Activated naive CD4-positive, alpha-beta T cell treated with anti-CD3 and anti-CD28 coated beads for 36 hours (primary cell): ENCODE data around the gene PIMREG. TPM values are rescaled to one million over a fixed set of nuclear protein-coding genes. Genes with fewer than 3 reads are reported as not detected.

Experiments used
- CTCF ChIA-PET: fragments of 350-600 bp; sonication (Branson Sonifier 250); formaldehyde crosslinking; loops from one replicate; lab custom pipeline; 2021; ENCODE audit warnings: antibody characterized with exemption; lab: Charles Lee
- DNase-seq: peaks from one replicate; pipeline ENCODE4 v3.0.0-alpha.2; 2020
- H3K27ac Mint-ChIP-seq: one replicate; pipeline ENCODE4 v1.8.0; 2021; ENCODE audit warnings: mild to moderate bottlenecking, mixed read lengths
- H3K27me3 Mint-ChIP-seq: one replicate; pipeline ENCODE4 v1.8.0; 2021; ENCODE audit warnings: low read depth, mixed read lengths
- H3K36me3 Mint-ChIP-seq: one replicate; pipeline ENCODE4 v1.8.0; 2021; ENCODE audit warnings: low read depth, mixed read lengths
- H3K4me1 Mint-ChIP-seq: one replicate; pipeline ENCODE4 v1.8.0; 2021; ENCODE audit warnings: low read depth, mixed read lengths
- H3K4me3 Mint-ChIP-seq: one replicate; pipeline ENCODE4 v1.8.0; 2021; ENCODE audit warnings: mild to moderate bottlenecking, moderate library complexity, mixed read lengths
- H3K9me3 Mint-ChIP-seq: one replicate; pipeline ENCODE4 v1.8.0; 2021; ENCODE audit warnings: mixed read lengths
- intact Hi-C: fragments of 100-400 bp; cut with micrococcal nuclease; formaldehyde crosslinking; loops from one replicate; pipeline ENCODE4 v1.15.1; 2023
- total RNA-seq, 2 experiments: library from RNA; stranded (reverse); gene quantifications; one replicate each; pipeline ENCODE4 v1.2.3, GENCODE V29; 2021

PIMREG gene
- total RNA-seq, 2 experiments from 2014 or later = 18.1 to 19.0 TPM

GRCh38 chr17:6488008-6488539 lies 43.8 kb downstream of the PIMREG start:
- intact Hi-C loops = no loop called here
- H3K4me1 Mint-ChIP-seq = no peaks in the 10 kb centered on the region
- CTCF ChIA-PET = no interaction called here
- no peaks in the 10 kb centered on the region for H3K27me3 Mint-ChIP-seq
- H3K9me3 Mint-ChIP-seq = no peaks in the 10 kb centered on the region
- H3K36me3 Mint-ChIP-seq = no peaks in the 10 kb centered on the region
- no peak overlapping the region for H3K27ac Mint-ChIP-seq
- no peak overlapping the region for H3K4me3 Mint-ChIP-seq
- DNase-seq = no peak

GRCh38 chr17:6489016-6489550 lies 44.8 kb downstream of the PIMREG start:
- H3K36me3 Mint-ChIP-seq = no peaks in the 10 kb centered on the region
- H3K4me3 Mint-ChIP-seq = no peak overlapping the region
- H3K9me3 Mint-ChIP-seq = no peaks in the 10 kb centered on the region
- intact Hi-C loops = no loop called here
- H3K27ac Mint-ChIP-seq = no peak overlapping the region
- no peak for DNase-seq
- CTCF ChIA-PET = interaction anchor here (0.6 kb wide), 1 partner anchor 110 kb away, joined by 5 read pairs; no protein-coding TSS in a partner anchor
- H3K4me1 Mint-ChIP-seq = no peaks in the 10 kb centered on the region
- no peaks in the 10 kb centered on the region for H3K27me3 Mint-ChIP-seq

GRCh38 chr17:6491071-6491700 lies 46.9 kb downstream of the PIMREG start:
- H3K27ac Mint-ChIP-seq = no peak overlapping the region

GRCh38 chr17:6492892-6493674 lies 48.8 kb downstream of the PIMREG start:
- Mint-ChIP-seq H3K4me3 (no peak overlapping the region), H3K36me3 (no peaks in the 10 kb centered on the region), H3K4me1 (peaks cover 16% of the 10 kb centered on the region), H3K27me3 (no peaks in the 10 kb centered on the region), H3K9me3 (no peaks in the 10 kb centered on the region), H3K27ac (no peak overlapping the region)
- CTCF ChIA-PET = interaction anchor here (1.3 kb wide), 1 partner anchor 8 kb away, joined by 4 read pairs; no protein-coding TSS in a partner anchor
- intact Hi-C loops = no loop called here
- DNase-seq = no peak

More at GRCh38 chr17:6491071-6491700, 46.9 kb downstream of the PIMREG start:
- no peak for DNase-seq
- CTCF ChIA-PET = no interaction called here
- no peak overlapping the region for H3K4me3 Mint-ChIP-seq
- H3K4me1 Mint-ChIP-seq = peaks cover 10% of the 10 kb centered on the region
- H3K27me3 Mint-ChIP-seq = no peaks in the 10 kb centered on the region
- no peaks in the 10 kb centered on the region for H3K36me3 Mint-ChIP-seq
- intact Hi-C loops = no loop called here
- no peaks in the 10 kb centered on the region for H3K9me3 Mint-ChIP-seq

- no peak overlapping the region for H3K27ac Mint-ChIP-seq
- H3K4me3 Mint-ChIP-seq = no peak overlapping the region
- no peaks in the 10 kb centered on the region for H3K36me3 Mint-ChIP-seq
- no peaks in the 10 kb centered on the region for H3K9me3 Mint-ChIP-seq
- intact Hi-C loops = no loop called here
- CTCF ChIA-PET = interaction anchor here (1.0 to 1.1 kb wide), 2 partner anchors 24 to 32 kb away, joined by 3 read pairs; no protein-coding TSS in a partner anchor
- H3K4me1 Mint-ChIP-seq = peaks cover 16% of the 10 kb centered on the region
- DNase-seq = no peak
- no peaks in the 10 kb centered on the region for H3K27me3 Mint-ChIP-seq
These were observed 50.1 kb downstream of the PIMREG start for GRCh38 chr17:6494239-6494941.

- intact Hi-C loops = no loop called here
- H3K4me3 Mint-ChIP-seq = no peak overlapping the region
- peaks cover 16% of the 10 kb centered on the region for H3K4me1 Mint-ChIP-seq
- DNase-seq = no peak
- no peaks in the 10 kb centered on the region for H3K9me3 Mint-ChIP-seq
- no peak overlapping the region for H3K27ac Mint-ChIP-seq
- CTCF ChIA-PET = interaction anchor here (1.1 kb wide), 1 partner anchor 23 kb away, joined by 3 read pairs; no protein-coding TSS in a partner anchor
- H3K36me3 Mint-ChIP-seq = no peaks in the 10 kb centered on the region
- H3K27me3 Mint-ChIP-seq = no peaks in the 10 kb centered on the region
These were observed 51.3 kb downstream of the PIMREG start for GRCh38 chr17:6495450-6496115.

- Mint-ChIP-seq H3K27ac (no peak overlapping the region), H3K36me3 (no peaks in the 10 kb centered on the region), H3K4me1 (peaks cover 16% of the 10 kb centered on the region), H3K4me3 (no peak overlapping the region), H3K27me3 (no peaks in the 10 kb centered on the region), H3K9me3 (no peaks in the 10 kb centered on the region)
- CTCF ChIA-PET = no interaction called here
- intact Hi-C loops = no loop called here
- DNase-seq = peak; percentile 43
These were observed 51.8 kb downstream of the PIMREG start for GRCh38 chr17:6496116-6496481.

GRCh38 chr17:6496640-6497441 lies 52.6 kb downstream of the PIMREG start:
- Mint-ChIP-seq H3K4me1 (peaks cover 16% of the 10 kb centered on the region), H3K4me3 (no peak overlapping the region), H3K27me3 (no peaks in the 10 kb centered on the region), H3K36me3 (no peaks in the 10 kb centered on the region), H3K27ac (no peak overlapping the region), H3K9me3 (no peaks in the 10 kb centered on the region)
- intact Hi-C loops = no loop called here
- CTCF ChIA-PET = no interaction called here
- no peak for DNase-seq

GRCh38 chr17:6497496-6498221 lies 53.4 kb downstream of the PIMREG start:
- Mint-ChIP-seq H3K4me3 (no peak overlapping the region), H3K4me1 (peaks cover 16% of the 10 kb centered on the region), H3K9me3 (no peaks in the 10 kb centered on the region), H3K27ac (no peak overlapping the region), H3K36me3 (no peaks in the 10 kb centered on the region), H3K27me3 (no peaks in the 10 kb centered on the region)
- DNase-seq = no peak
- CTCF ChIA-PET = no interaction called here
- intact Hi-C loops = no loop called here

- CTCF ChIA-PET = no interaction called here
- Mint-ChIP-seq H3K9me3 (no peaks in the 10 kb centered on the region), H3K27me3 (no peaks in the 10 kb centered on the region), H3K4me3 (no peak overlapping the region), H3K27ac (no peak overlapping the region), H3K36me3 (no peaks in the 10 kb centered on the region), H3K4me1 (peaks cover 16% of the 10 kb centered on the region)
- DNase-seq = no peak
- intact Hi-C loops = no loop called here
These were observed 54.1 kb downstream of the PIMREG start for GRCh38 chr17:6498356-6498755.
